Measurements from ENCODE around the gene SBF2.

Gene SBF2

GRCh38 chr11:9735236-9735635 is 558.8 kb downstream of the SBF2 start:
- H3K27me3 ChIP-seq (ENCODE audit: control insufficient read depth in 3 of 3, insufficient read depth in 3 of 3, low read depth in 1 of 3, low read length in 3 of 3): no peaks in the 10 kb centered on the region
- H3K27ac ChIP-seq (replicated peaks; ENCODE audit: low read length): no peak overlapping the region
- H3K79me1 ChIP-seq (ENCODE audit: low read depth, low read length): no peaks in the 10 kb centered on the region
- H2BK12ac ChIP-seq (ENCODE audit: low read length): no peak overlapping the region
- H3K4me1 ChIP-seq (ENCODE audit: control insufficient read depth in 2 of 2, insufficient read depth in 1 of 2, low read depth in 1 of 2, low read length in 2 of 2): peaks cover 0 to 2% of the 10 kb centered on the region in 2 donors
- H3K9ac ChIP-seq (ENCODE audit: low read depth, low read length, poor library complexity): no peak overlapping the region
- H2BK15ac ChIP-seq (ENCODE audit: low read length): no peak overlapping the region
- H3K4me2 ChIP-seq (ENCODE audit: insufficient read depth, low read length, poor library complexity, severe bottlenecking): no peak overlapping the region
- H2AK5ac ChIP-seq (ENCODE audit: low read depth, low read length): no peak overlapping the region
- WGBS, 2 donors (ENCODE audit: extremely low coverage in 2 of 2, insufficient read length in 2 of 2, insufficient replicate concordance in 1 of 2): no CpG with 5 or more reads among the region's 3 CpGs
- no peak overlapping the region for H4K91ac ChIP-seq (ENCODE audit: low read depth, low read length, poor library complexity)
- H3K14ac ChIP-seq (ENCODE audit: low read length): no peak overlapping the region
- no peak overlapping the region for H3K23ac ChIP-seq (ENCODE audit: low read depth, low read length, poor library complexity)
- no peak overlapping the region for H2AFZ ChIP-seq (ENCODE audit: low read length)
- DNase-seq (ENCODE audit: low spot score): no peak
- H3K4me3 ChIP-seq (ENCODE audit: low read length in 2 of 2): no peak overlapping the region
- H3K4ac ChIP-seq (ENCODE audit: low read length): no peak overlapping the region
- H2BK120ac ChIP-seq (ENCODE audit: low read depth, low read length): no peak overlapping the region
- peaks cover 20 to 49% of the 10 kb centered on the region in 2 donors for H3K36me3 ChIP-seq (replicated peaks in 1 of 2; ENCODE audit: control insufficient read depth in 2 of 2, insufficient read depth in 2 of 2, low read length in 2 of 2)
- no peak overlapping the region for H3K18ac ChIP-seq (ENCODE audit: low read length)
- no peak overlapping the region for H4K8ac ChIP-seq (ENCODE audit: low read depth, low read length)
- H2BK5ac ChIP-seq (ENCODE audit: low read length): no peak overlapping the region
- peaks cover 6 to 27% of the 10 kb centered on the region in 2 donors for H3K9me3 ChIP-seq (replicated peaks in 1 of 2; ENCODE audit: control insufficient read depth in 2 of 2, insufficient read depth in 1 of 2, low read depth in 1 of 2, low read length in 2 of 2)

- H2AFZ ChIP-seq (ENCODE audit: low read length): no peak overlapping the region
- no peaks in the 10 kb centered on the region for H3K79me1 ChIP-seq (ENCODE audit: low read depth, low read length)
- H3K9ac ChIP-seq (ENCODE audit: low read depth, low read length, poor library complexity): no peak overlapping the region
- no peak overlapping the region for H2AK5ac ChIP-seq (ENCODE audit: low read depth, low read length)
- peaks cover 0 to 2% of the 10 kb centered on the region in 2 donors for H3K4me1 ChIP-seq (ENCODE audit: control insufficient read depth in 2 of 2, insufficient read depth in 1 of 2, low read depth in 1 of 2, low read length in 2 of 2)
- H2BK12ac ChIP-seq (ENCODE audit: low read length): no peak overlapping the region
- H2BK120ac ChIP-seq (ENCODE audit: low read depth, low read length): no peak overlapping the region
- no peak overlapping the region for H3K18ac ChIP-seq (ENCODE audit: low read length)
- H3K23ac ChIP-seq (ENCODE audit: low read depth, low read length, poor library complexity): no peak overlapping the region
- no peak for DNase-seq (ENCODE audit: low spot score)
- no peak overlapping the region for H2BK15ac ChIP-seq (ENCODE audit: low read length)
- peaks cover 19 to 36% of the 10 kb centered on the region in 2 donors for H3K36me3 ChIP-seq (replicated peaks in 1 of 2; ENCODE audit: control insufficient read depth in 2 of 2, insufficient read depth in 2 of 2, low read length in 2 of 2)
- no peaks in the 10 kb centered on the region for H3K27me3 ChIP-seq (ENCODE audit: control insufficient read depth in 3 of 3, insufficient read depth in 3 of 3, low read depth in 1 of 3, low read length in 3 of 3)
- H3K27ac ChIP-seq (replicated peaks; ENCODE audit: low read length): no peak overlapping the region
- H2BK5ac ChIP-seq (ENCODE audit: low read length): no peak overlapping the region
- no peak overlapping the region for H3K4me2 ChIP-seq (ENCODE audit: insufficient read depth, low read length, poor library complexity, severe bottlenecking)
- no peak overlapping the region for H3K4me3 ChIP-seq (ENCODE audit: low read length in 2 of 2)
- WGBS, 2 donors (ENCODE audit: extremely low coverage in 2 of 2, insufficient read length in 2 of 2, insufficient replicate concordance in 1 of 2): no CpG with 5 or more reads among the region's 3 CpGs
- H4K8ac ChIP-seq (ENCODE audit: low read depth, low read length): no peak overlapping the region
- no peak overlapping the region for H4K91ac ChIP-seq (ENCODE audit: low read depth, low read length, poor library complexity)
- no peak overlapping the region for H3K4ac ChIP-seq (ENCODE audit: low read length)
- H3K9me3 ChIP-seq (replicated peaks in 1 of 2; ENCODE audit: control insufficient read depth in 2 of 2, insufficient read depth in 1 of 2, low read depth in 1 of 2, low read length in 2 of 2): peaks cover 6 to 26% of the 10 kb centered on the region in 2 donors
- no peak overlapping the region for H3K14ac ChIP-seq (ENCODE audit: low read length)
Observed at GRCh38 chr11:9733212-9733611, 560.8 kb downstream of the SBF2 start.

GRCh38 chr11:9732453-9732852 is 561.6 kb downstream of the SBF2 start:
- H2BK12ac ChIP-seq (ENCODE audit: low read length): no peak overlapping the region
- H3K23ac ChIP-seq (ENCODE audit: low read depth, low read length, poor library complexity): no peak overlapping the region
- H3K36me3 ChIP-seq (replicated peaks in 1 of 2; ENCODE audit: control insufficient read depth in 2 of 2, insufficient read depth in 2 of 2, low read length in 2 of 2): peaks cover 18 to 37% of the 10 kb centered on the region in 2 donors
- no peak overlapping the region for H2BK5ac ChIP-seq (ENCODE audit: low read length)
- peaks cover 6 to 24% of the 10 kb centered on the region in 2 donors for H3K9me3 ChIP-seq (replicated peaks in 1 of 2; ENCODE audit: control insufficient read depth in 2 of 2, insufficient read depth in 1 of 2, low read depth in 1 of 2, low read length in 2 of 2)
- H3K4me3 ChIP-seq (ENCODE audit: low read length in 2 of 2): no peak overlapping the region
- no peaks in the 10 kb centered on the region for H3K79me1 ChIP-seq (ENCODE audit: low read depth, low read length)
- H3K18ac ChIP-seq (ENCODE audit: low read length): peak overlapping the region; percentile 39
- no peak overlapping the region for H2BK120ac ChIP-seq (ENCODE audit: low read depth, low read length)
- no peak for DNase-seq (ENCODE audit: low spot score)
- no CpG with 5 or more reads among the region's 11 CpGs for WGBS, 2 donors (ENCODE audit: extremely low coverage in 2 of 2, insufficient read length in 2 of 2, insufficient replicate concordance in 1 of 2)
- no peak overlapping the region for H3K4ac ChIP-seq (ENCODE audit: low read length)
- no peak overlapping the region for H3K14ac ChIP-seq (ENCODE audit: low read length)
- peak overlapping the region; percentile 28 for H2AFZ ChIP-seq (ENCODE audit: low read length)
- no peak overlapping the region for H3K4me2 ChIP-seq (ENCODE audit: insufficient read depth, low read length, poor library complexity, severe bottlenecking)
- H3K27ac ChIP-seq (replicated peaks; ENCODE audit: low read length): peak overlapping the region; percentile 72
- peaks cover 0 to 2% of the 10 kb centered on the region in 2 donors for H3K4me1 ChIP-seq (ENCODE audit: control insufficient read depth in 2 of 2, insufficient read depth in 1 of 2, low read depth in 1 of 2, low read length in 2 of 2)
- no peak overlapping the region for H4K8ac ChIP-seq (ENCODE audit: low read depth, low read length)
- no peak overlapping the region for H4K91ac ChIP-seq (ENCODE audit: low read depth, low read length, poor library complexity)
- H3K9ac ChIP-seq (ENCODE audit: low read depth, low read length, poor library complexity): no peak overlapping the region
- no peak overlapping the region for H2AK5ac ChIP-seq (ENCODE audit: low read depth, low read length)
- H2BK15ac ChIP-seq (ENCODE audit: low read length): no peak overlapping the region
- H3K27me3 ChIP-seq (ENCODE audit: control insufficient read depth in 3 of 3, insufficient read depth in 3 of 3, low read depth in 1 of 3, low read length in 3 of 3): no peaks in the 10 kb centered on the region

GRCh38 chr11:9731256-9731655 is 562.8 kb downstream of the SBF2 start:
- no peak overlapping the region for H3K23ac ChIP-seq (ENCODE audit: low read depth, low read length, poor library complexity)
- H2AK5ac ChIP-seq (ENCODE audit: low read depth, low read length): no peak overlapping the region
- no peak overlapping the region for H4K8ac ChIP-seq (ENCODE audit: low read depth, low read length)
- no peaks in the 10 kb centered on the region for H3K79me1 ChIP-seq (ENCODE audit: low read depth, low read length)
- no peak overlapping the region for H3K18ac ChIP-seq (ENCODE audit: low read length)
- H3K27ac ChIP-seq (replicated peaks; ENCODE audit: low read length): no peak overlapping the region
- no peak overlapping the region for H3K4me2 ChIP-seq (ENCODE audit: insufficient read depth, low read length, poor library complexity, severe bottlenecking)
- no peak overlapping the region for H2BK120ac ChIP-seq (ENCODE audit: low read depth, low read length)
- peaks cover 0 to 2% of the 10 kb centered on the region in 2 donors for H3K4me1 ChIP-seq (ENCODE audit: control insufficient read depth in 2 of 2, insufficient read depth in 1 of 2, low read depth in 1 of 2, low read length in 2 of 2)
- WGBS, 2 donors (ENCODE audit: extremely low coverage in 2 of 2, insufficient read length in 2 of 2, insufficient replicate concordance in 1 of 2): 100% methylated on average over 1 of the region's 1 CpG; no CpG with 5 or more reads in 1 of the 2 donors
- H3K4me3 ChIP-seq (ENCODE audit: low read length in 2 of 2): no peak overlapping the region
- H3K4ac ChIP-seq (ENCODE audit: low read length): no peak overlapping the region
- peaks cover 13 to 26% of the 10 kb centered on the region in 2 donors for H3K36me3 ChIP-seq (replicated peaks in 1 of 2; ENCODE audit: control insufficient read depth in 2 of 2, insufficient read depth in 2 of 2, low read length in 2 of 2)
- H2BK12ac ChIP-seq (ENCODE audit: low read length): no peak overlapping the region
- no peak overlapping the region for H3K9ac ChIP-seq (ENCODE audit: low read depth, low read length, poor library complexity)
- no peaks in the 10 kb centered on the region for H3K27me3 ChIP-seq (ENCODE audit: control insufficient read depth in 3 of 3, insufficient read depth in 3 of 3, low read depth in 1 of 3, low read length in 3 of 3)
- no peak overlapping the region for H3K14ac ChIP-seq (ENCODE audit: low read length)
- no peak overlapping the region for H4K91ac ChIP-seq (ENCODE audit: low read depth, low read length, poor library complexity)
- no peak overlapping the region for H2BK5ac ChIP-seq (ENCODE audit: low read length)
- no peak for DNase-seq (ENCODE audit: low spot score)
- H2BK15ac ChIP-seq (ENCODE audit: low read length): no peak overlapping the region
- no peak overlapping the region for H2AFZ ChIP-seq (ENCODE audit: low read length)
- H3K9me3 ChIP-seq (replicated peaks in 1 of 2; ENCODE audit: control insufficient read depth in 2 of 2, insufficient read depth in 1 of 2, low read depth in 1 of 2, low read length in 2 of 2): peaks cover 2 to 15% of the 10 kb centered on the region in 2 donors
